GM19043 (cell line): ENCODE results near the gene PSEN2.
"Not testable (repeated sequence)": the region's sequence is repeated elsewhere in the genome, so short reads cannot be mapped to it uniquely, and the experiment has no call there.

Source experiments
- ATAC-seq: cut with Tn5 transposase; IDR thresholded peaks from one replicate; pipeline ENCODE4 v1.9.1; 2021; ENCODE audit warnings: low read depth; ENCODE audit not compliant: unreplicated experiment

PSEN2 gene

DNA sequence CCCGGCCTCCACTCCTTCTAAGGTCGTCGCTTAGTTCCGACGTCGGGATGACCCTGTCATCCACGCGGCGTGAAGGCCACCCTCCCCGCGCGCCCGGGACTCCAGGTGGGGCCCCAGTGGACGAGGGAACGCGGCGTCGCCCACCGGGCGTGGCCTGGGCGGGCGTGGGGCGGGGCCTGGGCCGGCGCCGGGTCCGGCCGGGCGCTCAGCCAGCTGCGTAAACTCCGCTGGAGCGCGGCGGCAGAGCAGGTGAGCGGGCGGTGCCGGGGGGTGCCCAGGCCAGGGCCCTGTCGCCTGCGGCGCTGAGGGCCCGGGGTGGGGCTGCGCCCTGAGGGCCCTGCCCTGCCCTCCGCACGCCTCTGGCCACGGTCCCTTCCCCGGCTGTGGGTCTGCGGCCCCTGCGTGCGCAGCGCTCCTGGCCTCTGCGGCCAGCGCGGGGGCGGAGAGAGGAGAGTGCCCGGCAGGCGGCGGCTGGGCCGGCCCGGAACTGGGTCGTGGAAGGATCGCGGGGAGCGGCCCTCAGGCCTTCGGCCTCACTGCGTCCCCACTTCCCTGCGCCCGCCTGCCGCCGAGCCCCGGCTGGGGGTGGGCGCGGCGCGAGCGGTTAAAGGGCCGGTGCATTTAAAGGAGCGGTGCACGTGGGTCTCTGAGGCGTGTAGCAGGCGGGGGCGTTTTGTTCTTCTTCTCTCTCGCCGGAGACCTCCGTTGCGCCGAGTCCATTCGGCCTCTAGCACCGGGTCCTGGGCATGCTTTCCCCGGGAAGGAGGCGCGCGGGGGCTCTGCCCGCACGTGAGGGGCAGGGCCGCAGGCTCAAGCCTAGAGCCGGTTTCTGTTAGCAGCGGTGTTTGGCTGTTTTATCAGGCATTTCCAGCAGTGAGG is at the start of gene PSEN2:
Gene PSEN2, plus strand, starts transcription at position 216 of the 879 bp plus-strand sequence. CDS start 11,292 bp downstream, outside the sequence.
- peak; percentile 83 for ATAC-seq

DNA sequence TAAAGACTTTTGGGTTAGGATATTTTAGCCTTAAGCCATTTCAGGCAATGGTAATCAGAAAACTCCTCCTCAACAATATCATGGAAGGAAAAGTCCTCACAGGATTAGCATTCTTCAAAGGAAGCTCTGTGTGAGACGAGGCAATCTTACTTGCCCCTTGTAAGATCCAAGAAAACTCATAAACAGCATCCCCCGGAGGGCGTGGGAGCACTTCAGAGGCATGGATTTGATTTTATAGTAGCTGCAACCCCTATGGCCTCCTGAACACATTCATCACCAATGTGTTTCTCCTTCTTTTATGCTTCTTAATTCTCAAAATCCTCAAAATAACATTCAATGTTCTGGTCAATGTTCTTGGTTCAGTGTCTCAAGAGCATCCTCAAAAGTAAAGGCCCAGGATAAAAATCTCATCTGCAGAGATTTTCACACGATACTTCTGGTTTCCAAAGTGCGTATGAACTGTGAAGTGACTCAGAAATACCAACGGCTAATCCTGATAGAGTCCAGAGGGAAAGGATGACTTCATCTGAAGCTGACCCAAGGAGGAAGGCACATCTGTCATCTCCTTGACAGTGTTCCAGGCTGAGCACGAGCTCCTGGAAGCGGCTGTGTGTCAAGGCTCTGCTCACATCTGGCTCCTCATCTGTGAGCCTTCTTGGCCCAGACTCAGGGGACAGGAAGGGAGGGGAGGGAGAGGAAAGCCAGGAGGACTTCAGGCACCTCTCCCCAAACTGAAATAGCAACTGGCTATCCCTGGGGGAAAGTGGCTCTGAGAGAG is 49.3 kb upstream of the PSEN2 start:
- no peak for ATAC-seq

DNA sequence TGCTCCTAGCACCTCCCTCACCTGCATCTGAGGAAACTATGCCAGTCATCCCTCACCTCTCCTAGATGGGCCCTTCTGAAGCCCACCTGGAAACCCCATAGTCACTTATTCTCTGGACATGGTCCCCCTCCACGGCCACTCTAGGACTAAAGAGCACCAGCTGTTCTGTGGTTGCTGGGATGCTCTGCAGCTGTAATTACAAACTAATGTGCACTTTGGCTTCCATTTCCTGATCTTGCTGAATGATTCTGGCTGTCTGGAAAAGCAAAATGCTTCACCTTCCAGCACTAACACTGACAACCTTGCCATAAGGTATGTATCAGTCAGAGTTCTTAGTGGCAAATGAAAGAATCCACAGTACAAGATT is 48.7 kb upstream of the PSEN2 start:
- no peak for ATAC-seq

DNA sequence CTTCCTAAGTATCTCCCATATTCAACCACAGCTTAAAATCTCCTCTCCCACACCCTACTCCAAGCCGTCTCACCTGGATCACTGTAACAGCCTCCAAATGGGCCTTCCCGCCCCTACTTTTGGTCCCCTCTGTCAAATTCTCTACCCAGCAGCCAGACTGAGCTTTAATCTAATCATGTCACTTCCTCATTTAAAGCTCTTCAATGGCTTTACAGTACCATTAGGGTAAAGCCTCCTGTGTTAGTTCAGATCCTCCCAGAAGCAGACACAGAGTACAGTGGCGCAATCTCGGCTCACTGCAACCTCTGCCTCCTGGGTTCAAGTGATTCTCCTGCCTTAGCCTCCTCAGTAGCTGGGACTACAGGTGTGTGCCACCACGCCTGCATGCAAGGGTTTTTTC is 46.8 kb upstream of the PSEN2 start:
- ATAC-seq: no peak

DNA sequence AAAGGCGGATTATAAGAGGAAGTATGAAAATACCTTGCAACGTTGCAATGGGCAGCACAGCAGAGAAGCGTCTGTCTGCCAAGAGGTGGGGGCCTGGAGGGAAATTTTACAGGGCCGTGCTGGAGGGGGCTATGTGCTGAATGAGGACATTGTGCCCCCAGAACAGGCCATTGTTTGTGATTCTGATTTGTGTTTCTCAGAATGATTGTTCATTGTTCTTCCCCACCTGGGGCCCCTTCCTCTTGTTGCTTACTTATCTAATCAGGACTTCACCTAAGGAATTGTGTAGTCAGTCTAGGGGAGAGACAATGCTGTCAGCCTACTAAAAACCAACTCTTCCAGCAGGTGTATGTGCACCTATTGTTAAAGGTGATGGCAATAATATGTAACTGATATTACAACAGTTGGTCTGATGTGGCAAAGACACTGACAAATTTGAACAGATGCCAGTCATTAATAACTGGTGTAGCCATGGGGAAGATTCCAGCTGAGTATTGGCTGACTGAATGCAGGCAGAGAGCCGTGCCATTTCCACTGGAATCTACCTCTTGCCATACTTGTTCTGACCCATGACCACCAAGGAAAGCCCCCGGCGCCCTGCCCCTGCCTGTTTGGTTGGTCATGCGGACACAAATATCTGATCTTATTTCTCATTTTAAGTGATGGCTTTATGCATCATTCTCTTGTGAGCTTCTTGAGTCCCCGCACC is 45.2 kb upstream of the PSEN2 start:
- no peak for ATAC-seq

DNA sequence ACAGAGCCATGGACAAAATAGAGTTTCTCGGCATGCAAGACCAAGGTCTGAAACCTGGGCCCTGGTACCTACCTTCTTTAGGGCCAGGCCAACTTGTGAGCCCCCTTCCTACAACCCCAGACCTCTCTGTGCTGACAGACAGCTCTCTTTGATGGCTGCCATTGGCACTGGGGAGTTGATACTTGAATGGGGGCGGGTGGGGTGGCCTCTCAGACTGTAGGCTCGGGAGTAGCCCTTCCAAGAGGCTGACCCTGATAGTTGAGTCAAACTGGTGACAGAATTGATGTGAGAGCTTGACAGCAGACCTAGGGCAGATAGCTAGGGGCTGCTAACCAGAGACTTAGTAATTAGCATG is 44.7 kb upstream of the PSEN2 start:
- no peak for ATAC-seq

DNA sequence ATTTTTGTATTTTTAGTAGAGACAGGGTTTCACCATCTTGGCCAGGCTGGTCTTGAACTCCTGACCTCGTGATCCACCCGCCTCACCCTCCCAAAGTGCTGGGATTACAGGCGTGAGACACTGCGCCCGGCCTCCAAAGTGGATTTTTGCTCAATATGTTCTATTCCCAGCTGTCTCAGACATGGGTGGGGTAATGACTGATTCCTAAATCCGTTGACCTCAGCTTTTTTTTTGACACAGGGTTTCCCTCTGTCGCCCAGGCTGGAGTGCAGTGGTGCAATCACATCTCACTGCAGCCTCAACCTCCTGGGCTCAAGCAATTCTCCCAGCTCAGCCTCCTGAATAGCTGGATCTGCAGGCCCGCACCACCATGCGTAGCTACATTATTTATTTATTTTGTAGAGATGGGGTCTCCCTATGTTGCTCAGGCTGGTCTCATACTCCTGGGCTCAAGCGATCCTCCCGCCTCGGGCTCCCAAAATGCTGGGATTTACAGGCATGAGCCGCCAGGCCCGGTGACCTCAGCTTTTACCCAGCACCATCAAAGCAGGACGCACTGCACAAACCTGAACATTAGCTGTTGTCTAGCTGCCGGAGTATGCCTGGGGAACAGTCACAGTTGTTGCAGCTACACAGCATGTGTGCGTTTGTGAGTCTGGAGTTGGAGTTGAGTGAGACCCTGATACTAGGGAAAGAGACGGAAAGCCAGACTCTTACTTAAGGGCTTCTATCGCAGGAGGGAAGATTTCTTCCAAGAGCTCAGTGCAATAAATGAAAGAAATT is 43.7 kb upstream of the PSEN2 start:
- no peak for ATAC-seq

DNA sequence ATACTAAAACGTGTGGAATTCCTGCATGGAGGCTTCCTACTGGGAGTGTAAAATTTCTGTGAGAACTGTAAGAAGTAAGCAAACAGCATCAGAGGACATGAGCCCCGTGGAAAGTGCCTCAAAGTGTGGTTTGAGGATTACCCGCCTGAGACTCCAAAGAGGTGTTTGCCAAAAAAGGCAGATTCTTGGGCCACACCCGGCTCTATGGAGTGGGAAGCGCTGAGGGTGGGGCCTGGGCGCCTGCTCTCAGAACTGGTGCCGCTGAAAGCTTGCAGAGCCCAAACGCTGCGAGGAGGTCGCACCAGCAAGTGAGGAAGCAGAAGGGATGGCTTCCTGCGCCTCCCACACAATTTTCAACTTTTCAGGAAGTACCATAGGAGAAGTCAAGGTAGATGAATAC is 43.0 kb upstream of the PSEN2 start:
- ATAC-seq: no peak

DNA sequence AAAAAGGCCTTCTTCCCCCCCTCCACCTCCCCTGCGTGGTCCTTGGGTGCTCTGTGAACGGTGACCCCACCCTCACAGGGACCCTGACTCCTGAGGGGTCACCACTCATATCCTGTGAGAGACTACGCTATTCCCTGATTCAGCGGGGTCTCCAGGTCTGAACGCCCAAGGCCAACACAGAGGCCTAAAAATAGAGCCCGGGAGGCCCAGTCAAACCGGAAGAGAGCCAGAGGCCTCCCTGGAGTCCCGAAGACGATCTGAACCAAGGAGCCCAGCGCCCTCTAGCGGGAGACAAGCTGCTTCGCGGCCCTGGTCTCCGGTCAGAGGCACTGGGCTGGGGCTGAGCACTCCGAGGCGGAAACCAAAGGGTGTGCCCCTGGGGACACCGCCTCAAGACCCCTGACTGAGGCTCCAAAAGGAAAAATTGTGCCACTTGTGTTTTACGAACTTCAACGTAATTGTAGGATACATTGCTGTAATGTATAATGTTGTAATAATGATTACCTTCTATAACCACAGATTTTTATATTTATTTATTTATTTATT is 42.4 kb upstream of the PSEN2 start:
- ATAC-seq: peak; percentile 96

DNA sequence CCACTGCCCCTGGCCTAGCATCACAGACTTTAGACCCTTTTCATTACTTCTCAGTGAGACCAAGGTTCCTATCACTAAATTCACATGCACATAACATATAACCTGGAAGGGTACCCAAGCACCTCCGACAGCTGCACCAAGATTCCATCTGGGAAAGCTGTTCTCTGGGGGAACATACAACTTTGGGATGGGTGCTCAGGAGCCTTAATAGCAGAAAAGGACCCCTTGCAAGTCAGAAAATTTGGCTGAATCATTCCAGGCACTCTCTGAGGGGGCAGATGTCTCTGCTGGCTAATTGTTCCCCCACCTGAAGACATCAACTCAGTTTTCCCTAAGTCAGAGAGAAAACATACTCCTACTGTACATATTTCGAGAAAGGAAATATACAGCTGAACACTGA is 41.3 kb upstream of the PSEN2 start:
- no peak for ATAC-seq

DNA sequence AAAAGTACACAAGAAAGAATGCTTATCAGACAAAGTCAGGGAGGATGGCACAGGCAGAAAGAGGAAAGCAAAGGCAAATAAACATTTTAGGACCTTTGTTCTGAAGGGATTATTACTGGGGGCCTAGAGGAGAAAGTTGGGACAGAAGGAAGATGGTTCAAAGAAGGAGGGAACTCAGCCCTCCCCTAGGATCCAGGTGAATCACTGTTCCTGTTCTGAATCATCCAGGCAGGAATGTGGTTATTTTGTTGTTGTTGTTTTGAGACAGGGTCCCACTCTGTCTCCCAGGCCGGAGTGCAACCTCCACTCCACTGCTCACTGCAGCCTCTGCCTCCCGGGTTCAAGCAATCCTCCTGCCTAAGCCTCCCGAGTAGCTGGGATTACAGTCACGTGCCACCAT is 38.5 kb upstream of the PSEN2 start:
- no peak for ATAC-seq

DNA sequence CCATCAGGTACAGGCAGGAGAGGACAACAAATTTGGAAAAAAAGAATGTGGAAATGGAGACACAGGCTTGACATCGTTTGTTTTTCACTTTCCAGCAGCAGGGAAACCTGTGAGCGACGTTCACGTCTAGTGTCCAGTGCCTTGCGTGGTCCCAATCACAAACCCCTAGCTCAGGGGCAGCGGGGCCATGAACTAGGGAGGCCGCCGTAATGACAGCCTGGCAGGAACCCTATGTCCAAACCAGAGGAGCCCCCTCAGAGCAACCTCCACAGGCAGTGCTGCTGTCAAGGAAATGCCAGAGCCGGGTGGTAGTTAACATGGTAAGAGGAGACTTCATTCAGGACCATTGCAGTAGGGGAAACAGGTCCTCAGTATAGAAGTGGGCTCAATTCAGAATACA is 37.8 kb upstream of the PSEN2 start:
- ATAC-seq: no peak

DNA sequence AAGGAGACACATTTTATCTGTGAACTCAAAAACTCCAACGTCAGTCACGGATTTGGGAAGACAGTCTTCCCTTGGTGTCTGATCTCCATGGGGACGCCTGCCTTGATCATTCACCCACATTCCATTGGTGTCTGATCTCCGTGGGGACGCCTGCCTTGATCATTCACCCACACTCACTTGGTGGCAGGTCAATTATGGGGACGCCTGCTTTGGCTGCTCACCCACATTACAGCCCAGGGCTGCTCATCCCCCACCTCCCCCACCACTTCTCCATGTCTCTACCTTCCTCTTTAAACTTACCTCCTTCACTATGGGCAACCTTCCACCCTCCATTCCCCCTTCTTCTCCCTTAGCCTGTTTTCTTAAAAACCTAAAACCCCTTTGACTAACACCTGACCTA is 36.2 kb upstream of the PSEN2 start:
- ATAC-seq: not testable (repeated sequence)

DNA sequence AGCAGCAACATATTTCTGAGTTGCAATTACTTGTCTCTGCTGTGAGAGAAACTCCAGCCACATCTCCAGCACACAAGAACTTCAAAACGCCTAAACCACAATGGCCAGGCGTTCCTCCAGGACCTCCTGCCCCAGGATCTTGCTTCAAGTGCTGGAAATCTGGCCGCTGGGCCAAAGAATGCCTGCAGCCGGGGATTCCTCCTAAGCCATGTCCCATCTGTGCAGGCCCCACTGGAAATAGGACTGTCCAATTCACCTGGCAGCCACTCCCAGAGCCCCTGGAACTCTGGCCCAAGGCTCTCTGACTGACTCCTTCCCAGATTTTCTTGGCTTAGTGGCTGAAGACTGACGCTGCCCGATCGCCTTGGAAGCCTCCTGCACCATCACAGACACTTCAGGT is 35.0 kb upstream of the PSEN2 start:
- ATAC-seq: not testable (repeated sequence)

DNA sequence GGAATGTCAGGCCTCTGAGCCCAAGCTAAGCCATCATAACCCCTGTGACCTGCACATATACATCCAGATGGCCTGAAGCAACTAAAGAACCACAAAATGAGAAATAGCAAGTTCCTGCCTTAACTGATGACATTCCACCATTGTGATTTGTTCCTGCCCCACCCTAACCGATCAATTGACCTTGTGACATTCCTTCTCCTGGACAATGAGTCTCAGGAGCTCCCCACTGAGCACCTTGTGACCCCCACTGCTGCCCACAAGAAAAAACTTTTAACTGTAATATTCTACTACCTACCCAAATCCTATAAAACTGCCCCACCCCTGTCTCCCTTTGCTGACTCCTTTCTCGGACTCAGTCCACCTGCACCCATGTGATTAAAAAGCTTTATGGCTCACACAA is 32.5 kb upstream of the PSEN2 start:
- not testable (repeated sequence) for ATAC-seq

DNA sequence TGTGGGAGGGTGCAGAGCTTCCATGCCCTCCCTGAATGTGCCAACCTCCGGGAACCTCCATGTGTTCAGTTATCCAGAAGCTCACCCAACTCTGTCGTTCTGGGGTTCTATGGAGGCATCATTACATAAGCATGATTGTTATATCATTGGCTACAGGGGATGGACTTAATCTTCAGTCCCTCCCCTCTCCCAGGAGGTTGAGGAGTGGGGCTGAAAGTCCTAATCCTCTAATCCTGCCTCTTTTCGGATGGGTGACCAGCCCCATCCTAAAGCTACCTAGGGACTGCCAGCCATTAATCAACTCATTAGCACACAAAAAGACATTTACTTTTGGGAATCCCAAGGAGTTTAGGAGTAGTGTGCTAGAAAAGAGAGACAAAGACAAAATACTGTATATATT is 32.0 kb upstream of the PSEN2 start:
- ATAC-seq: no peak

DNA sequence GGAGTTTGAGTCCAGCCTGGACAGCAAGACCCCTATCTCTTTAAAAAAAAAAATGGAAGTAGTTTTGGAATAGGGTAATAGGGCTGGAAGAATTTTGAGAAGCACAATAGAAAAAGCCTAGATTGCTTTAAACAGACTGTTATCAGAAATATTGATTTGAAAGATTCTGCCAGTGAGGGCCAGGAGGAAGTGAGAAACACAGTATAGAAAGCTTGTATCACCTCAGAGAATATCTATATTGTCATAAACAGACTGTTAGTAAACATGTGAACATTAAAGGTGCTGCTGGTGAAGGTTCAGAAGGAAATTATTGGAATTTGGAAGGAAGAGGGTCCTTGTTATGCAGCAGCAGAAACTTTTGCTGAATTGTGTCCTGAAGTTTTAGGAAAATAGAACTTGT is 24.8 kb upstream of the PSEN2 start:
- no peak for ATAC-seq

DNA sequence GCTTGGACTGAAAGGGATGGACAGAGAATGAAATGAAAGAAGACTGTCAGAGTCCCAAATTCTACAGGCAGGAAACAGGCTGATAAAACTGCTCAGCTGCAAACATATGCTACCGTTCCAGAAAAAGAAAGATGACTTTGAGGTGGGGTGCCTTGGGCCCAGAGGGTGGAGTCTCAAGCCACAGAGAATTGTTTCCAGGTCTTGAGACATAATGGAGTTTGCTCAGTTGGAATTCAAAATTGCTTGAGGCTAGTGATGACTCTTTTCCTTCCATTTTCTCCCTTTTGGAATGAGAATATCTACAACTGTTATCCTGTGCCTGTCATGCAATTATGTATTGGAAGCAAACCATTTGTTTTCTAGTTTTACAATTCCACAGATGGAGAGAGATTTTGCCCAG is 23.6 kb upstream of the PSEN2 start:
- no peak for ATAC-seq

DNA sequence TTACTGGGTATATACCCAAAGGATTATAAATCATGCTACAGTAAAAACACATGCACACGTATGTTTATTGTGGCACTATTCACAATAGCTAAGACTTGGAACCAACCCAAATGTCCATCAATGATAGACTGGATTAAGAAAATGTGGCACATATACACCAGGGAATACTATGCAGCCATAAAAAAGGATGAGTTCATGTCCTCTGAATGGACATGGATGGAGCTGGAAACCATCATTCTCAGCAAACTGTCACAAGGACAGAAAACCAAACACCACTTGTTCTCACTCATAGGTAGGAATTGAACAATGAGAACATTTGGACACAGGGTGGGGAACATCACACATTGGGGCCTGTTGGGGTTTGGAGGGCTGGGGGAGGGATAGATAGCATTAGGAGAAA is 15.9 kb upstream of the PSEN2 start:
- not testable (repeated sequence) for ATAC-seq

DNA sequence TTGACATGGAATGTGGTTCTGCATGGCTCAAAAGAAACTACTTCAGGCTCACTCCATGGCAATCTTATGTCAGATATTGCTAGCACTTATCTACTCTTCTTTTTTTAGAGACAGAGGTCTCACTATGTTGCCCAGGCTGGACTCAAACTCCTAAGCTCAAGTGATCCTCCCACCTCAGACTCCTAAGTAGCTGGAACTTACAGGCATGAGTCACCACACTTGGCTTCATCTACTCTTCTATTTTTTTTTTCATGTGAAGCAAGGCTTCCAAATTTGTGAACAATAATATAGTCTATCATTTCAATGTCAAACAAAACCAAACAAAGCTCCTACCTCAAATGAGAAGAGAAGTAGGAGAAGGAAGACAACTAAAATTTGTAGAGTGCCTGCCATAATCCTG is 7.5 kb upstream of the PSEN2 start:
- ATAC-seq: no peak
